ENCODE results near the gene VRTN. TPM values are rescaled to one million over a fixed set of nuclear protein-coding genes. Genes with fewer than 3 reads are reported as not detected.

The VRTN gene
- total and polyA plus RNA-seq, 2 of the 13 experiments (the other 11 are each of a cell fraction or from before 2014, with no cell fraction given) = not detected

- Histone ChIP-seq H3K9me3 (ENCODE audit: low read length) (no peaks in the 10 kb centered on the region), H3K79me2 (ENCODE audit: insufficient read depth, low read length) (no peaks in the 10 kb centered on the region), H3K27ac (ENCODE audit: extremely low read length, insufficient read depth, low read length) (no peak overlapping the region), H3K4me1 (ENCODE audit: insufficient read depth, low read length) (no peaks in the 10 kb centered on the region), H3K9ac (ENCODE audit: insufficient read depth, low read depth, low read length) (no peak overlapping the region), H2AFZ (ENCODE audit: low read length) (no peak overlapping the region), H3K4me2 (ENCODE audit: low read depth, low read length) (no peak overlapping the region), H3K4me3 (replicated peaks in 1 of 3; ENCODE audit: insufficient read depth in 1 of 3, low read depth in 2 of 3, low read length in 3 of 3) (no peak overlapping the region), H3K36me3 (replicated peaks in 1 of 2; ENCODE audit: control insufficient read depth in 1 of 2, insufficient read depth in 2 of 2, low read length in 2 of 2) (no peaks in the 10 kb centered on the region), H4K20me1 (ENCODE audit: insufficient read depth, low read length) (no peaks in the 10 kb centered on the region), H3K27me3 (ENCODE audit: control insufficient read depth in 1 of 2, insufficient read depth in 2 of 2, low read length in 2 of 2) (peaks cover 2 to 11% of the 10 kb centered on the region in 2 experiments; a peak in 2 of 5 replicates)
- no peak for TF ChIP-seq YY1 (IDR thresholded peaks at IDR 0.05; ENCODE audit: insufficient read depth, insufficient replicate concordance, low read depth, low read length)
- no peak for TF ChIP-seq SMC3 (IDR thresholded peaks at IDR 0.05; ENCODE audit: low read length)
- TF ChIP-seq ISL2 (CRISPR knock-in tag; IDR thresholded peaks at IDR 0.05) = no peak
- TF ChIP-seq FOXP4 (CRISPR knock-in tag; IDR thresholded peaks at IDR 0.05) = no peak
- TF ChIP-seq ZNF740 (CRISPR knock-in tag; IDR thresholded peaks at IDR 0.05) = no peak
- no peak for TF ChIP-seq ZNF598 (CRISPR knock-in tag; IDR thresholded peaks at IDR 0.05; ENCODE audit: borderline replicate concordance)
- no peak for TF ChIP-seq ZNF205 (CRISPR knock-in tag; IDR thresholded peaks at IDR 0.05)
- TF ChIP-seq SPEN (CRISPR knock-in tag; IDR thresholded peaks at IDR 0.05; ENCODE audit: low read depth) = no peak
- no peak for TF ChIP-seq BORCS8-MEF2B (CRISPR knock-in tag; IDR thresholded peaks at IDR 0.05)
- no peak for TF ChIP-seq SIN3B (IDR thresholded peaks at IDR 0.05; ENCODE audit: low read length)
- TF ChIP-seq ZKSCAN5 (CRISPR knock-in tag; IDR thresholded peaks at IDR 0.05) = no peak
- no peak for TF ChIP-seq ETS1 (CRISPR knock-in tag; IDR thresholded peaks at IDR 0.05)
- no peak for TF ChIP-seq PHB2 (IDR thresholded peaks at IDR 0.05; ENCODE audit: partially characterized antibody)
- no peak for TF ChIP-seq ZNF543 (CRISPR knock-in tag; IDR thresholded peaks at IDR 0.05)
- TF ChIP-seq NR2F2 (IDR thresholded peaks at IDR 0.05; ENCODE audit: borderline replicate concordance, low read depth) = no peak
- TF ChIP-seq GPN1 (CRISPR knock-in tag; IDR thresholded peaks at IDR 0.05; ENCODE audit: borderline replicate concordance) = no peak
- DNase-seq (ENCODE audit: low spot score) = no peak
- intact Hi-C loops (cut with micrococcal nuclease; ENCODE audit: unreplicated experiment) (no loop called here), in situ Hi-C loops (cut with HindIII; ENCODE audit: extremely low pct_ligation_motif_present, low pct_unique_long_range_greater_than_20kb) (no loop called here)
- POLR2A ChIA-PET = no interaction called here
- no CpG with 5 or more reads among the region's 6 CpGs for WGBS (ENCODE audit: low lambda C conversion rate)
- CTCF ChIA-PET (ENCODE audit: low intra/inter-chr PET ratio, low total read pairs) = no interaction called here
- no peak for ATAC-seq
- no peak for FAIRE-seq
- BruUV-seq (replicated peaks) = no TSS peak
These were observed 61.2 kb downstream of the VRTN start for GRCh38 chr14:74409441-74409840.

All from HepG2 (cell line).